ENCODE measurements around the gene PHGDH.

Gene PHGDH

GRCh38 chr1:119712342-119713038 lies 756 bp downstream of the PHGDH start:
- TF ChIP-seq FOXP2 (optimal IDR thresholded peaks at IDR 0.05; ENCODE audit: borderline replicate concordance, extremely low read depth, extremely low read length, insufficient read depth) (peak; percentile 76), SIN3A (IDR thresholded peaks at IDR 0.05; ENCODE audit: borderline replicate concordance, insufficient read depth, low read length) (peak; percentile 43; the same call in 1 of the 2 replicates), REST (IDR thresholded peaks at IDR 0.05; ENCODE audit: insufficient read depth in 1 of 2, low read depth in 2 of 2, low read length in 2 of 2) (0 out of 4 replicates have a peak, but pooled peaks of 1 of the 2 experiments have one; percentile 6), TAF1 (IDR thresholded peaks at IDR 0.05; ENCODE audit: borderline replicate concordance, insufficient read depth, low read length) (no peak), POLR2AphosphoS5 (IDR thresholded peaks at IDR 0.05; ENCODE audit: low read depth, low read length) (peak; percentile 41)

- TF ChIP-seq FOXP2 (optimal IDR thresholded peaks at IDR 0.05; ENCODE audit: borderline replicate concordance, extremely low read depth, extremely low read length, insufficient read depth) (no peak), REST (IDR thresholded peaks at IDR 0.05; ENCODE audit: insufficient read depth in 1 of 2, low read depth in 2 of 2, low read length in 2 of 2) (no peak), TAF1 (IDR thresholded peaks at IDR 0.05; ENCODE audit: borderline replicate concordance, insufficient read depth, low read length) (no peak), POLR2AphosphoS5 (IDR thresholded peaks at IDR 0.05; ENCODE audit: low read depth, low read length) (no peak), SIN3A (IDR thresholded peaks at IDR 0.05; ENCODE audit: borderline replicate concordance, insufficient read depth, low read length) (no peak)
These were observed 1.5 kb downstream of the PHGDH start for GRCh38 chr1:119713039-119713748.

- TF ChIP-seq TAF1 (IDR thresholded peaks at IDR 0.05; ENCODE audit: borderline replicate concordance, insufficient read depth, low read length), result no peak
- TF ChIP-seq REST (IDR thresholded peaks at IDR 0.05; ENCODE audit: insufficient read depth in 1 of 2, low read depth in 2 of 2, low read length in 2 of 2), result peak in 1 of 2 experiments; percentile 70; a peak in 1 of 4 replicates
These were observed 2.2 kb downstream of the PHGDH start for GRCh38 chr1:119713749-119714456.

GRCh38 chr1:119714583-119714982 lies 2.8 kb downstream of the PHGDH start:
- TF ChIP-seq REST (IDR thresholded peaks at IDR 0.05; ENCODE audit: insufficient read depth in 1 of 2, low read depth in 2 of 2, low read length in 2 of 2), result no peak
- no peak for TF ChIP-seq TAF1 (IDR thresholded peaks at IDR 0.05; ENCODE audit: borderline replicate concordance, insufficient read depth, low read length)
- no peak for TF ChIP-seq FOXP2 (optimal IDR thresholded peaks at IDR 0.05; ENCODE audit: borderline replicate concordance, extremely low read depth, extremely low read length, insufficient read depth)
- TF ChIP-seq POLR2AphosphoS5 (IDR thresholded peaks at IDR 0.05; ENCODE audit: low read depth, low read length), result no peak; the same call in 1 of the 2 replicates
- no peak for TF ChIP-seq SIN3A (IDR thresholded peaks at IDR 0.05; ENCODE audit: borderline replicate concordance, insufficient read depth, low read length)

Measured in PFSK-1 (cell line).